GM12874 (cell line): Measurements from ENCODE around the gene TMEM239.

ENCODE experiments used
- TF ChIP-seq, protein P1 (sequence below): IDR thresholded peaks from 2 replicates; pipeline ENCODE4 v1.5.1; 2011; ENCODE audit warnings: low read depth, mild to moderate bottlenecking, control low read depth, low read length, moderate library complexity; ENCODE audit not compliant: insufficient read depth

TMEM239 gene

DNA sequence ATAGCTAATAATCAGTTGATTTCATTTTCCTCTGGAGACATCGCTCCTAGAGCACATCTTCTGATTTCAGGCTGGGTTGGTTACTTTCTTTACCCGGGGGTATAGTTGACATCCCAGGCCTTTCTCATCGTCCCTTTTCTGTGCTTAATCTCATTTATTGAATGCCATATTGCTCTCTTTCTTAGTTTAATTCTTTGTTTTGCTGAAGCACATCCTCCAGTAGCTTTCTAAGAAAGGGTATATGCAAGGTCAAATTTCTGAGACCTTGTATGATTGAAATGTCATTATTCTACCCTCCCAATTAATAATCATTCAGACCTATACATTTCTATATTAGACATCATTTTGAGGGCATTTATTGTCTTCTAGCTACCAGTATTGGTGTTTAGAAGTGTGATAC lies 4.0 kb upstream of the TMEM239 start:
- TF ChIP-seq, protein P1, sequence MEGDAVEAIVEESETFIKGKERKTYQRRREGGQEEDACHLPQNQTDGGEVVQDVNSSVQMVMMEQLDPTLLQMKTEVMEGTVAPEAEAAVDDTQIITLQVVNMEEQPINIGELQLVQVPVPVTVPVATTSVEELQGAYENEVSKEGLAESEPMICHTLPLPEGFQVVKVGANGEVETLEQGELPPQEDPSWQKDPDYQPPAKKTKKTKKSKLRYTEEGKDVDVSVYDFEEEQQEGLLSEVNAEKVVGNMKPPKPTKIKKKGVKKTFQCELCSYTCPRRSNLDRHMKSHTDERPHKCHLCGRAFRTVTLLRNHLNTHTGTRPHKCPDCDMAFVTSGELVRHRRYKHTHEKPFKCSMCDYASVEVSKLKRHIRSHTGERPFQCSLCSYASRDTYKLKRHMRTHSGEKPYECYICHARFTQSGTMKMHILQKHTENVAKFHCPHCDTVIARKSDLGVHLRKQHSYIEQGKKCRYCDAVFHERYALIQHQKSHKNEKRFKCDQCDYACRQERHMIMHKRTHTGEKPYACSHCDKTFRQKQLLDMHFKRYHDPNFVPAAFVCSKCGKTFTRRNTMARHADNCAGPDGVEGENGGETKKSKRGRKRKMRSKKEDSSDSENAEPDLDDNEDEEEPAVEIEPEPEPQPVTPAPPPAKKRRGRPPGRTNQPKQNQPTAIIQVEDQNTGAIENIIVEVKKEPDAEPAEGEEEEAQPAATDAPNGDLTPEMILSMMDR = no peak

DNA sequence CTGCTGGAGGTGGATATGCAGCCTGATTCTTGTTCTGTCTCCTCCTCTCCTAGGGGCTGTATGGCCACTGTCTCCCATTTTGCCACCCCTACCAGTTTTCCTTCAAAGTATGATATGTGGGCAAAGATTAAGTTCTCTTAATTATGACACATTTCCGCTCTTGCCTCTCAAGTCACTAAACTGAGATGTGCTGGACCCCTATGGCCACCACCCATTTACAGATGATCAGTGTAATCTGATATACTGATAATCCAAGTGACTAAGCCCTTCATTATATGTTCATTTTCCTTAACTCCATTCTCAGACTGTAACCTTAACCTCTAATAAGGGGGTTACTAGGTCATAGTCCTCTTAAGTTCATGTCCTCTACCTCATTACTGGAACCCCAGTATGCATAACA lies 2.1 kb upstream of the TMEM239 start:
- TF ChIP-seq, protein P1 = no peak

DNA sequence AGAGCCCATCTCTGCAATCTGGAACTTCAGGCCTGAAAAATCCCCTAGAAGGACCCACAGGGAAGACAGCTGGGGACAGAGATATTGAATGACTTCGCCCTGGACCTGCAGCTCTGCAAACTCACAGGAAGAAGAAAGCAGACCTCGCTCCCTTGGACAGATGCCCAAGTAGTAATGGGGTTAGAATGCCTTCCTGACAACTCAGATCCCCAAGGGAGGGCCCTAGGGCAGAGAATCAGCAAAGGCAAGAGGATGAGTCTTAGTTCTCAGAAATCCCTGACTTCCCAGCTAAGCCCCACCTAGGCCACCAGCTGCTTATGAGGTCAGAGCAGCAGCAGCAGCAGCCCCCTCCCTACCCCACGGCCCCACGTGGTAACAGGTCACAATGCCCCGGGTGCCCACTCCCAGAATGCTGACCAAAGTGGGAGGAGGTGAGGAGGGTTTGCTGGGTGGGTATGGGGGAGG lies 1.5 kb upstream of the TMEM239 start, which contains the start of gene C20orf141:
Gene C20orf141, plus strand, starts transcription at position 401 of the 465 bp plus-strand sequence. CDS start 198 bp downstream, outside the sequence.
- TF ChIP-seq, protein P1 = no peak

DNA sequence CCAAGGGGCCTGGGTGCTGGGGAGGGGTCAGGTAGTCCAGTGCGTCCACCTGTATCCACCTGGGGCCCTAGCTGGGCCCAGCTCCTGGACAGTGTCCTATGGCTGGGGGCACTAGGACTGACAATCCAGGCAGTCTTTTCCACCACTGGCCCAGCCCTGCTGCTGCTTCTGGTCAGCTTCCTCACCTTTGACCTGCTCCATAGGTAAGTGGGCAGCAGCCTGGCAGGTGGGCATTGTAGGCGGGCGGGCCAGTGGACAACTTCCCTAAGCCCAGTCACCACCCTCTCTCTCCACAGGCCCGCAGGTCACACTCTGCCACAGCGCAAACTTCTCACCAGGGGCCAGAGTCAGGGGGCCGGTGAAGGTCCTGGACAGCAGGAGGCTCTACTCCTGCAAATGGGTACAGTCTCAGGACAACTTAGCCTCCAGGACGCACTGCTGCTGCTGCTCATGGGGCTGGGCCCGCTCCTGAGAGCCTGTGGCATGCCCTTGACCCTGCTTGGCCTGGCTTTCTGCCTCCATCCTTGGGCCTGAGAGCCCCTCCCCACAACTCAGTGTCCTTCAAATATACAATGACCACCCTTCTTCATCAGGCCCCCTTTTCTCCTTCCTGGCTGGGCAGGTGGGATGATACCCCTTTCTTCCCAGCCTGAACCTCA lies 793 bp upstream of the TMEM239 start:
- TF ChIP-seq, protein P1 = no peak

DNA sequence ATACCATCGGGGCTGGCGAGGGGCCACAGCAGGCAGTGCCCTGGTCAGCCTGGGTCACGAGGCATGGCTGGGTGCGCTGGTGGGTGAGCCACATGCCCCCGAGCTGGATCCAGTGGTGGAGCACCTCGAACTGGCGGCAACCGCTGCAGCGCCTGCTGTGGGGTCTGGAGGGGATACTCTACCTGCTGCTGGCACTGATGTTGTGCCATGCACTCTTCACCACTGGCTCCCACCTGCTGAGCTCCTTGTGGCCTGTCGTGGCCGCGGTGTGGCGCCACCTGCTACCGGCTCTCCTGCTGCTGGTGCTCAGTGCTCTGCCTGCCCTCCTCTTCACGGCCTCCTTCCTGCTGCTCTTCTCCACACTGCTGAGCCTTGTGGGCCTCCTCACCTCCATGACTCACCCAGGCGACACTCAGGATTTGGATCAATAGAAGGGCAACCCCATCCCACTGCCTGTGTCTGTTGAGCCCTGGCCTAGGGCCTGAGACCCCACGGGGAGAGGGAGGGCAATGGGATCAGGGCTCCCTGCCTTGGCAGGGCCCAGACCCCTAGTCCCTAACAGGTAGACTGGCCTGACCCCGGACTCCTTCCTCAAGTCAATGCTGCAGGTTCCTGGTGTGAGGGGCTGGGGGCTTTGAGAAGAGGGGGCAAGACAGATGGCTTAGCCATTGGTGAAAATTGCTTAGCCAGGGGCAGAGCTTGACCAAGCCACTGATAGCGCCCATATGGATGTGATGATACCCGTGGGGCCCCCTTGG lies 598 bp downstream of the TMEM239 start:
- TF ChIP-seq, protein P1 = no peak

DNA sequence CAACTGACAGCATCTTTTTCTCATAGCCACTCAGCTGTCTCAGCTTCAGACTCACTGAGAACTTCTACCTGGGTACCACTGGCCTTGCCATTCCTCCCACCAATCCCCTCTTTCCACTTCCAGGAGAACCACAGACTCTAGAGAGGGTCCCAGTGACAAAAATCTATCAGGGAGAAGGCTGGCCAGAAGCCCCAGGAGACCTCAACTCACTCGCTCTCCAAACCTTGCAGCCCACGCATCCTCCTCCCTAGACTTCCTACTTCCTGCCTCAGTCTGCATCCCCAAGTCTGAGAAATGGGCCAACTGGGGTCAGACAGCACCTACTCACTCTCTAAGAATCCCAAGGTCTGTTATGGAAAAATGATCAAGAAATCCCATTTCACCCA lies 1.2 kb downstream of the TMEM239 start:
- TF ChIP-seq, protein P1 = no peak

DNA sequence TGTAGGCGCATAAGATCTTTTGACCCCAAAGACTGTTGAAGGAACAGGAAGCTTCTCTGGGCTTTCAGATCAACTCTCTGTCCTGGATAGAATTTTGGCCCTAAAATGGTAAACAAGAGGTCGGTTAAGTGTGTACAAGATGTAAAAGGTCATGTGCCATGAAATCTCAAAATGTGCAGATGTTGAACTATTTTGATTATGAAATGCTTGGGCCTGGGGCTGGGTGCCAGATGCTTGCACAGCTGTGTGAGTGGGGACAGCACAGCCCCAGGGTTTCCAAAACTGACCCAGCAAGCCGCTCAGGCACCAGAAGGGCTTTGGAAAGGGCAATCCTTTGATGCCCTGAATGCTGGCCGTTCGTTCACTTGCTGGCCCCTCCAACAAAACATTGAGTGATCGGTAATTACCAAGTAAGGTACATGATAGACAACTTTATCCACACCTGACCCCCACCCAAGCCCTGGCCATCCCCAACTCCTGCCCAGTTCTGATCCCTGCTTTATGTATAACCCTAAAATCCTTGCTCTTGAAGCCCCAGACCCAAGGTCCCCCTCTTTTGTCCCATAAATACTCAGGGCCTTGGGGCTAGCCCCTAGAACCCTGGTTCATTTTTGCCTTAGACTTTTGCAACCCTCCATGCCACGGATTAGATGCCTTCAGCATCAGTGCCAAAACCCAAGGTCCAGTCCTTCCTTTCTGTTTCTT lies 1.9 kb downstream of the TMEM239 start:
- TF ChIP-seq, protein P1 = no peak
